Measurements from ENCODE around the gene DDX41. TPM values are rescaled to one million over a fixed set of nuclear protein-coding genes. Genes with fewer than 3 reads are reported as not detected.

Gene DDX41
- total and polyA plus RNA-seq, 10 of the 15 experiments (the other 5 are each of a cell fraction or from before 2014, with no cell fraction given), result 32.7 to 215 (median 93.6) TPM

- peak overlapping the region; percentile 66; the same call in 1 of the 2 replicates for H3K27ac ChIP-seq (ENCODE audit: control insufficient read depth, insufficient read depth)
- no peaks in the 10 kb centered on the region for H4K20me1 ChIP-seq (ENCODE audit: control insufficient read depth, insufficient read depth)
- H2AFZ ChIP-seq (ENCODE audit: control insufficient read depth, low read depth, low read length), result no peak overlapping the region
- peak overlapping the region; percentile 56 for H3K4me2 ChIP-seq (ENCODE audit: control insufficient read depth, insufficient read depth)
- no TSS peak for BruUV-seq (replicated peaks)
- peak; percentile 38 for FAIRE-seq
- H3K36me3 ChIP-seq (ENCODE audit: control insufficient read depth in 2 of 2, insufficient read depth in 2 of 2, low read length in 1 of 2), result peaks cover 23 to 39% of the 10 kb centered on the region in 2 experiments; a peak in 3 of 4 replicates
- RAD21 ChIA-PET (ENCODE audit: unreplicated experiment), result interaction anchor here (1.3 kb wide), 1 partner anchor 14 kb away, joined by 3 read pairs; no protein-coding TSS in a partner anchor
- DNase-seq (ENCODE audit: low read depth, low spot score), result no peak
- POLR2A ChIA-PET, result interaction anchor here (1.0 to 1.2 kb wide), 4 partner anchors 9 to 638 kb away, joined by 3 to 6 read pairs (median 4); partner anchors contain the start of genes GRK6 and NHP2
- peak overlapping the region; percentile 77 for H3K4me3 ChIP-seq
- TF ChIP-seq SMAD1 (IDR thresholded peaks at IDR 0.05; ENCODE audit: low read depth, partially characterized antibody) (no peak), NFXL1 (IDR thresholded peaks at IDR 0.05; ENCODE audit: borderline replicate concordance) (no peak), RELB (IDR thresholded peaks at IDR 0.05; ENCODE audit: low read depth) (no peak), ZNF384 (IDR thresholded peaks at IDR 0.05; ENCODE audit: borderline replicate concordance, low read depth, low read length) (no peak), CHD2 (IDR thresholded peaks at IDR 0.05; ENCODE audit: borderline replicate concordance, low read depth, low read length) (no peak), POLR2AphosphoS2 (IDR thresholded peaks at IDR 0.05; ENCODE audit: low read depth, low read length) (no peak), KAT2A (conservative IDR thresholded peaks at IDR 0.05; ENCODE audit: control insufficient read depth, low read depth, low read length) (no peak)
- TF ChIP-seq, protein P1, sequence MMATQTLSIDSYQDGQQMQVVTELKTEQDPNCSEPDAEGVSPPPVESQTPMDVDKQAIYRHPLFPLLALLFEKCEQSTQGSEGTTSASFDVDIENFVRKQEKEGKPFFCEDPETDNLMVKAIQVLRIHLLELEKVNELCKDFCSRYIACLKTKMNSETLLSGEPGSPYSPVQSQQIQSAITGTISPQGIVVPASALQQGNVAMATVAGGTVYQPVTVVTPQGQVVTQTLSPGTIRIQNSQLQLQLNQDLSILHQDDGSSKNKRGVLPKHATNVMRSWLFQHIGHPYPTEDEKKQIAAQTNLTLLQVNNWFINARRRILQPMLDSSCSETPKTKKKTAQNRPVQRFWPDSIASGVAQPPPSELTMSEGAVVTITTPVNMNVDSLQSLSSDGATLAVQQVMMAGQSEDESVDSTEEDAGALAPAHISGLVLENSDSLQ (IDR thresholded peaks at IDR 0.05), result no peak
- TF ChIP-seq, protein P2, sequence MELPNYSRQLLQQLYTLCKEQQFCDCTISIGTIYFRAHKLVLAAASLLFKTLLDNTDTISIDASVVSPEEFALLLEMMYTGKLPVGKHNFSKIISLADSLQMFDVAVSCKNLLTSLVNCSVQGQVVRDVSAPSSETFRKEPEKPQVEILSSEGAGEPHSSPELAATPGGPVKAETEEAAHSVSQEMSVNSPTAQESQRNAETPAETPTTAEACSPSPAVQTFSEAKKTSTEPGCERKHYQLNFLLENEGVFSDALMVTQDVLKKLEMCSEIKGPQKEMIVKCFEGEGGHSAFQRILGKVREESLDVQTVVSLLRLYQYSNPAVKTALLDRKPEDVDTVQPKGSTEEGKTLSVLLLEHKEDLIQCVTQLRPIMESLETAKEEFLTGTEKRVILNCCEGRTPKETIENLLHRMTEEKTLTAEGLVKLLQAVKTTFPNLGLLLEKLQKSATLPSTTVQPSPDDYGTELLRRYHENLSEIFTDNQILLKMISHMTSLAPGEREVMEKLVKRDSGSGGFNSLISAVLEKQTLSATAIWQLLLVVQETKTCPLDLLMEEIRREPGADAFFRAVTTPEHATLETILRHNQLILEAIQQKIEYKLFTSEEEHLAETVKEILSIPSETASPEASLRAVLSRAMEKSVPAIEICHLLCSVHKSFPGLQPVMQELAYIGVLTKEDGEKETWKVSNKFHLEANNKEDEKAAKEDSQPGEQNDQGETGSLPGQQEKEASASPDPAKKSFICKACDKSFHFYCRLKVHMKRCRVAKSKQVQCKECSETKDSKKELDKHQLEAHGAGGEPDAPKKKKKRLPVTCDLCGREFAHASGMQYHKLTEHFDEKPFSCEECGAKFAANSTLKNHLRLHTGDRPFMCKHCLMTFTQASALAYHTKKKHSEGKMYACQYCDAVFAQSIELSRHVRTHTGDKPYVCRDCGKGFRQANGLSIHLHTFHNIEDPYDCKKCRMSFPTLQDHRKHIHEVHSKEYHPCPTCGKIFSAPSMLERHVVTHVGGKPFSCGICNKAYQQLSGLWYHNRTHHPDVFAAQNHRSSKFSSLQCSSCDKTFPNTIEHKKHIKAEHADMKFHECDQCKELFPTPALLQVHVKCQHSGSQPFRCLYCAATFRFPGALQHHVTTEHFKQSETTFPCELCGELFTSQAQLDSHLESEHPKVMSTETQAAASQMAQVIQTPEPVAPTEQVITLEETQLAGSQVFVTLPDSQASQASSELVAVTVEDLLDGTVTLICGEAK (IDR thresholded peaks at IDR 0.05; ENCODE audit: borderline replicate concordance), result no peak
- H3K9ac ChIP-seq (ENCODE audit: control insufficient read depth, insufficient read depth, low read length), result peak overlapping the region; percentile 77
- no peak for ATAC-seq
- peaks cover 25% of the 10 kb centered on the region for H3K4me1 ChIP-seq (ENCODE audit: control insufficient read depth, insufficient read depth, low read length)
- CTCF ChIA-PET, result interaction anchor here (0.6 to 1.1 kb wide), 3 partner anchors 14 to 461 kb away, joined by 3 to 4 read pairs (median 3); no protein-coding TSS in a partner anchor
- peaks cover 28% of the 10 kb centered on the region for H3K79me2 ChIP-seq (ENCODE audit: control insufficient read depth, insufficient read depth, low read length)
- H3K27me3 ChIP-seq (replicated peaks in 1 of 2; ENCODE audit: control insufficient read depth in 2 of 2, insufficient read depth in 2 of 2, low read length in 1 of 2), result no peaks in the 10 kb centered on the region
- SMC1A ChIA-PET (ENCODE audit: uncharacterized antibody, unreplicated experiment), result interaction anchor here (0.6 to 1.5 kb wide), 2 partner anchors 13 to 28 kb away, joined by 3 to 4 read pairs; no protein-coding TSS in a partner anchor
- WGBS (ENCODE audit: insufficient coverage, insufficient replicate concordance, low lambda C conversion rate, missing lambda C conversion rate), result 87% methylated on average over 7 of the region's 7 CpGs
- no peaks in the 10 kb centered on the region for H3K9me3 ChIP-seq (replicated peaks; ENCODE audit: control insufficient read depth, insufficient read depth, low read length)
- intact Hi-C loops (cut with micrococcal nuclease; ENCODE audit: unreplicated experiment) (loop anchor here (5.0 kb wide), 1 partner anchor 37 kb away; the partner anchor contains the start of gene FAM193B), in situ Hi-C loops (cut with MboI) (no loop called here)
These were observed 1.2 kb downstream of the DDX41 start for GRCh38 chr5:177515580-177515979.

Data from GM12878 (cell line).